WERI-Rb-1 (cell line): ENCODE data around the gene CDYL2.

ENCODE experiments used
- DNase-seq: peaks from one replicate; pipeline ENCODE4 v3.0.0-alpha.2; 2020
- H3K27ac ChIP-seq: fragments of 250-450 bp; sonication (Bioruptor Pico); 2 replicates; pipeline ENCODE4 v1.5.1; 2020; ENCODE audit warnings: mild to moderate bottlenecking, moderate library complexity
- H3K27me3 ChIP-seq: fragments of 250-450 bp; sonication (Bioruptor Pico); 2 replicates; pipeline ENCODE4 v1.5.1; 2021; ENCODE audit warnings: mild to moderate bottlenecking, low read depth, moderate library complexity; ENCODE audit not compliant: insufficient read depth, severe bottlenecking
- H3K36me3 ChIP-seq: fragments of 250-450 bp; sonication (Bioruptor Pico); 2 replicates; pipeline ENCODE4 v1.5.1; 2020; ENCODE audit warnings: mild to moderate bottlenecking, moderate library complexity
- H3K4me3 ChIP-seq: 2 replicates; pipeline ENCODE4 v1.5.1; 2011; ENCODE audit warnings: low read depth, mild to moderate bottlenecking, control low read depth, low read length
- H3K9me3 ChIP-seq: fragments of 250-450 bp; sonication (Bioruptor Pico); 2 replicates; pipeline ENCODE4 v1.5.1; 2021; ENCODE audit warnings: mild to moderate bottlenecking, moderate library complexity; ENCODE audit not compliant: severe bottlenecking
- CTCF ChIP-seq: IDR thresholded peaks from 2 replicates; pipeline ENCODE4 v1.5.1; 2011; ENCODE audit warnings: low read depth, mild to moderate bottlenecking, control low read depth, inconsistent platforms, low read length

CDYL2 gene

GRCh38 chr16:80616362-80616761 lies 188.0 kb downstream of the CDYL2 start:
- H3K4me3 ChIP-seq, result no peak overlapping the region
- no peaks in the 10 kb centered on the region for H3K36me3 ChIP-seq
- H3K9me3 ChIP-seq, result no peaks in the 10 kb centered on the region
- H3K27ac ChIP-seq, result no peak overlapping the region
- no peak for DNase-seq
- TF ChIP-seq CTCF, result no peak
- peaks cover 2% of the 10 kb centered on the region for H3K27me3 ChIP-seq

- TF ChIP-seq CTCF, result no peak
- Histone ChIP-seq H3K9me3 (no peaks in the 10 kb centered on the region), H3K4me3 (no peak overlapping the region), H3K36me3 (no peaks in the 10 kb centered on the region), H3K27ac (no peak overlapping the region), H3K27me3 (peaks cover 2% of the 10 kb centered on the region)
- DNase-seq, result no peak
These were observed 188.7 kb downstream of the CDYL2 start for GRCh38 chr16:80615735-80616134.

- no peak overlapping the region for H3K27ac ChIP-seq
- DNase-seq, result no peak
- TF ChIP-seq CTCF, result no peak
- H3K36me3 ChIP-seq, result no peaks in the 10 kb centered on the region
- no peaks in the 10 kb centered on the region for H3K9me3 ChIP-seq
- H3K4me3 ChIP-seq, result no peak overlapping the region
- peaks cover 2% of the 10 kb centered on the region for H3K27me3 ChIP-seq
These were observed 189.3 kb downstream of the CDYL2 start for GRCh38 chr16:80614908-80615671.

GRCh38 chr16:80612461-80613017 lies 191.9 kb downstream of the CDYL2 start:
- H3K9me3 ChIP-seq, result no peaks in the 10 kb centered on the region
- no peak for DNase-seq
- H3K27ac ChIP-seq, result no peak overlapping the region

GRCh38 chr16:80611930-80612327 lies 192.5 kb downstream of the CDYL2 start:
- Histone ChIP-seq H3K27ac (no peak overlapping the region), H3K4me3 (no peak overlapping the region), H3K9me3 (no peaks in the 10 kb centered on the region), H3K27me3 (peaks cover 5% of the 10 kb centered on the region), H3K36me3 (no peaks in the 10 kb centered on the region)
- DNase-seq, result no peak
- no peak for TF ChIP-seq CTCF

More at GRCh38 chr16:80612461-80613017, 191.9 kb downstream of the CDYL2 start:
- Histone ChIP-seq H3K27me3 (peaks cover 5% of the 10 kb centered on the region), H3K36me3 (no peaks in the 10 kb centered on the region), H3K4me3 (no peak overlapping the region)
- TF ChIP-seq CTCF, result no peak
